C4-2B (cell line): ENCODE measurements around the gene B4GALT5.

Experiments used
- ZFX ChIP-seq: fragments of 450-650 bp; IDR thresholded peaks from 2 replicates; pipeline ENCODE4 v1.6.1; 2017
- TF ChIP-seq, protein P1 (sequence below): fragments of 450-650 bp; conservative IDR thresholded peaks from 2 replicates; pipeline ENCODE4 v1.5.1; 2017; ENCODE audit warnings: mild to moderate bottlenecking

DNA sequence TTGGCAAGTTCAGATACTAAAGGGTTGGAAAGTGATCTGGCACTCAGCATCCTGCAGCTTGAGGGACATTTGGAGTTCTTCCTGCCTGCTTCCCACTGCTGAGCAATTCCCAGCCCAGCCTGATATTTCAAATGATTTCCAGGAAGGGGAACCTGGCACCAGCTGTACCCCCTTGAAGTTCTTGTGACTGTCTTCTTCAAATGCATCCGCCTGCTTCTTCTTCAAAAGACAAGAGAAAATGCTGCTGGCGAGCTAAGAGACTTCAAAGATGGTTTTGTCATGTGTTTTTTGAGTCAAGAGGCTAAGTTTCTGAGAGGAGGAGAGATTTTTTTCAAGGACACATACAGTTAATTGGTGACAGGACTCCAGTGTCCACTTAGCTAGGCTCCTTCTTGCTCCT lies 42.6 kb upstream of the B4GALT5 start:
- TF ChIP-seq, protein P1, sequence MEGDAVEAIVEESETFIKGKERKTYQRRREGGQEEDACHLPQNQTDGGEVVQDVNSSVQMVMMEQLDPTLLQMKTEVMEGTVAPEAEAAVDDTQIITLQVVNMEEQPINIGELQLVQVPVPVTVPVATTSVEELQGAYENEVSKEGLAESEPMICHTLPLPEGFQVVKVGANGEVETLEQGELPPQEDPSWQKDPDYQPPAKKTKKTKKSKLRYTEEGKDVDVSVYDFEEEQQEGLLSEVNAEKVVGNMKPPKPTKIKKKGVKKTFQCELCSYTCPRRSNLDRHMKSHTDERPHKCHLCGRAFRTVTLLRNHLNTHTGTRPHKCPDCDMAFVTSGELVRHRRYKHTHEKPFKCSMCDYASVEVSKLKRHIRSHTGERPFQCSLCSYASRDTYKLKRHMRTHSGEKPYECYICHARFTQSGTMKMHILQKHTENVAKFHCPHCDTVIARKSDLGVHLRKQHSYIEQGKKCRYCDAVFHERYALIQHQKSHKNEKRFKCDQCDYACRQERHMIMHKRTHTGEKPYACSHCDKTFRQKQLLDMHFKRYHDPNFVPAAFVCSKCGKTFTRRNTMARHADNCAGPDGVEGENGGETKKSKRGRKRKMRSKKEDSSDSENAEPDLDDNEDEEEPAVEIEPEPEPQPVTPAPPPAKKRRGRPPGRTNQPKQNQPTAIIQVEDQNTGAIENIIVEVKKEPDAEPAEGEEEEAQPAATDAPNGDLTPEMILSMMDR, result no peak
- no peak for TF ChIP-seq ZFX
